Dedifferentiated amniotic fluid mesenchymal stem cell (primary cell): ENCODE measurements around the gene IL37.
"Not testable (repeated sequence)": the region's sequence is repeated elsewhere in the genome, so short reads cannot be mapped to it uniquely, and the experiment has no call there.

Experiments
- DNase-seq: peaks from one replicate; pipeline ENCODE4 v3.0.0-alpha.2; 2016; ENCODE audit errors: extremely low spot score

The IL37 gene

GRCh38 chr2:112889976-112890375 lies 21.0 kb upstream of the IL37 start:
- no peak for DNase-seq

DNA sequence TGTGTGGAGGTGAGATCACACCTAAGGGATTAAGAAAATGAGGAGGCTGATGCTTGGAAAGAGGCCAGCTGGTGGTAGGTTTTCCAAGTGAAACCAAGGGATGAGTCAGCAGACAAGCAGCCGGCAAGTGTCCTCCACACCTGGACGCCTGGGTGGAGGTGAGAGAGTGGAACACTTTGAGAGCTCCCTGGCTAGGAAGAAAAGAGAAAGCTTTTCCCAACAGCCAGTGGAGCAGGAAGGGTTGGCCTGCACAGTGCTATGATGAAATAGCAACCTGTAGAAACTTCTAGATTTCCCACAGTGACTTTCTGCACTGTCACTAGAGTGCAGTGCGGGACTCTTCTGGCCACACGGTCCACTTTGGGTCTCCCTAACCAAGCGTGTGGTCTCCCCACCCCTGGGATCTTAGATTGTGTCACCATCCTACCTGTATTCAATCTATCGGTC lies 19.6 kb upstream of the IL37 start:
- DNase-seq, result no peak

DNA sequence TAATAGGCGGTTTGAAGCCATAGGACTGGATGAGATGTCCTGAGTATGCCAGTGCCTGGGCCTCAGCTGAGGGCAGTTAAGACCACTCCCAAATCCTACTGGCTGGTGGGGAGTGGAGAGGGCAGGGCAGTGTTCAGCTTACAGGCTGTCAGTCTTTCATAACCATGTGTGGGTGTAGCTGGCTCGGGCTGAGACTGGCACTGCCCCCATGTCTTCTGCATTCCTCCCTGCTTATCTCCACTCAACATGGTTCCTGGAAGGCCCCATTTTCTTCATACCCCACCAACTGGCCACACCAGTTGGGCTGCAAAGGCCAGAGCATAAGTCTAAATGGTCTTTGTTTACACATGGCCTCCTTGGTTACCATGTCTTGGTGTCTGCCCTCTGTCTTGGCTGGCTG lies 17.2 kb upstream of the IL37 start:
- DNase-seq, result no peak

DNA sequence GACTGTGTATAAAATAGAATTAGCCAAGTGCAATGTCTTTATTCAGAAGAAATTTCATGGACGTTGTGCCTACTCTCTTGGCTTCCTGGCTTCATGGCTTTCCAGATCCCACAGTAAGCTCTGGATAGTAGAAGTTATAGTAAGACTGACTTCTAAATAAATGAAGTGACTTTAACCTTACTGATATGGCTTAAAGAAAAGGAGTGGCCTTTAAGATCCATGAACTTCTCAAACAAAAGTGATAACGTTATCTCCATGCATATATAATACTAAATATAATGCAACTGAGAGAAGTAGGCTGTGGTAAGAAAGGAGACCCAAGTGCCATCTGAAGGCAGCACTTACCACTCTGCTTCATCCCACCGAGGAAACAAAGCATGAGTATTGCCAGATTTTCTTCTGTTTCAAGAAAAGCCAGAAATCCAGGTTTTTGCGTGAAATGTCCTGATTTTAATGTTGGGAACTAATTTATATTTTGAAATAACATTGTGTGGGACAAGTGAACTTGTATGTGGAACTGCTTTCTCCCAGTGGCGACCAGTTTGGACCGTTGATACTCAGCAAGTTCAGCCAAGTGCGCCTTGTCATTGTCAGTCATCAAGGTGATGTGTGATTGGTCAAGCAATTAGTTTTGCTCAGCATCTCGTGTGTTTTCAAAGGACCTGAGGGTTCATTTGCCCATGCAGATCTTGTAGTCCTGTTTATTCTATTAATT lies 13.9 kb upstream of the IL37 start:
- no peak for DNase-seq

DNA sequence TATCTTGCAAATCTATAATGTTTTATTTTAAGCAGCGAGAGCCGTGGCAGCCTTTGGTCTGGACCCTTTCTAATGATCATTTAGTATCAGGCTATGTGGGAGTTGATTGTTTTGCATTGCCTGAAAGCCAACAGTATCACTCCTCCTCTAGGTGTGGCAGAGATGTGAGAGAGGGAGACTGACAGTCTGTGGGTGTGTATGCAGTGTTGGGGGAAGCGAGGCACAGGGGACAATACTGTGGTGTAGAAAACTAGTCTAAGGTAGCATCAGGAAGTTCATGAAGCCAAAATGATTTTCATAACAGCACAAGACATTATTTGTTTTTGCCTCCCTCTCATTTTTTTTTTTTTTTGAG lies 13.4 kb upstream of the IL37 start:
- no peak for DNase-seq

DNA sequence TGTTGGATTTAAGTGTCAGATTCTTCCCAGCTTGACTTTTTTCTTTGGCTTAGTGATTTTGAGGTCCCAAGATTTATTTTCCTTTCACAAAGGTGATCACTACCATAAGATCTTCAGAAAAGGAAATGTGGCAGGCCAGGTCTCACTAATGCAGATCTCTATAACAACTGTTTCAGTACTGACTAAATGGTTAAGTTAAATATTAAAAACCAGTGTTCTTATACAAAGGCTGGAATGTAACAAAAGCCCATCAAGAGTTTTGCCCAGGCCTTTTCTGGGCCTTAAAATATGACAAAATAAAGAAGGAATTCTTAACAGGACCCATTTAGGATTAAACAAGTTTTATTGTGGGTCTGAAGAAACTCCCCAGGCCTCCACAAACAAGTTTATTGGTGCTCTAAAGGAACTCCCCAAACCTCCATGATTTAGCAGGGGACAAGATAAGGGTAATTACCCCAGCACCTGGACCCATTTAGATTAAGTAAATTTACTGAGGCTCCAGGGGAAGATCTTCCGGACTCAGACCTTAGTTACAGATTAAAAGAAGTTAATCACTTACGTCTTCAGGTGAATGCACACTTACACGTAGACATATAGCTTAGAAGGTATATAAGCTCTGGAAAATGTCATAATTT lies 9.4 kb upstream of the IL37 start:
- DNase-seq, result not testable (repeated sequence)

DNA sequence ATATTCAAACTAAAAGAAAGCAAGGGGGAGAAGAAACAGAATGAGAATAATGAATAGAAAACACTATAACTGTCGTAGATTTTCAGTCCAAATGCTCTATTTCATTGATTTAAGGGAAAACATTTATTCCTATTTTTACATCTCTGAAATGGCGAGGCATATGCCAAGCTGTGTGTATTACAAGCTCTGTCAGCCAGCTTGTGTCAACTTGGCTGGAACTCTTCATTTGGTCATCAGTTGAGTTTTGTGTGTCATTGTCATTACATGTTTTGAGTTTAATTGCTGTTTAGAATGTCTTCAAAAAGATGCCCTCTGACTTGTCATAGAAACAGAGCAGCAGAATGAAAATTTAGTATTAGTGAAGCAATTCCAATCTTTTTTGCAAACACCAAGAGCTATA lies 8.1 kb upstream of the IL37 start:
- no peak for DNase-seq

GRCh38 chr2:112904883-112905282 lies 6.1 kb upstream of the IL37 start:
- DNase-seq, result no peak

DNA sequence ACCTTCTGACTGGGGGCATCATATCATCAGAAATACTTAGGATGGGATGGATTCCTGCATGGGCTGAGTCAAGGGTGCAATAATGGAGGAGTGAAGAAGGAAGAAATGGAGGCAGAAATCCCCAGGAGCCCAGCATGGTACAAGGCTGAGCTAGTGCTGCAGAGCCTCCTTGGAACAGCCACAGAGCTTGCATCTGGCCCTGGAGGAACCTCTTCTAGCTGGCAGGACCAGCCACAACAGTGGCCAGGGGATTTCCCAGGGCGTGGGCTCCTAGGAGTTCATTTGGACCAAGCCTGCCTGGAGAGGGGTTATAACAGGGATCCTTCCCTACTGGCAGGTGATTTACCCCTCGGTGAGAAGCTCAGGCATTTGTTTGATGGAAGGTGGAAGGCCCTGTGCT lies 4.7 kb upstream of the IL37 start:
- DNase-seq, result no peak

DNA sequence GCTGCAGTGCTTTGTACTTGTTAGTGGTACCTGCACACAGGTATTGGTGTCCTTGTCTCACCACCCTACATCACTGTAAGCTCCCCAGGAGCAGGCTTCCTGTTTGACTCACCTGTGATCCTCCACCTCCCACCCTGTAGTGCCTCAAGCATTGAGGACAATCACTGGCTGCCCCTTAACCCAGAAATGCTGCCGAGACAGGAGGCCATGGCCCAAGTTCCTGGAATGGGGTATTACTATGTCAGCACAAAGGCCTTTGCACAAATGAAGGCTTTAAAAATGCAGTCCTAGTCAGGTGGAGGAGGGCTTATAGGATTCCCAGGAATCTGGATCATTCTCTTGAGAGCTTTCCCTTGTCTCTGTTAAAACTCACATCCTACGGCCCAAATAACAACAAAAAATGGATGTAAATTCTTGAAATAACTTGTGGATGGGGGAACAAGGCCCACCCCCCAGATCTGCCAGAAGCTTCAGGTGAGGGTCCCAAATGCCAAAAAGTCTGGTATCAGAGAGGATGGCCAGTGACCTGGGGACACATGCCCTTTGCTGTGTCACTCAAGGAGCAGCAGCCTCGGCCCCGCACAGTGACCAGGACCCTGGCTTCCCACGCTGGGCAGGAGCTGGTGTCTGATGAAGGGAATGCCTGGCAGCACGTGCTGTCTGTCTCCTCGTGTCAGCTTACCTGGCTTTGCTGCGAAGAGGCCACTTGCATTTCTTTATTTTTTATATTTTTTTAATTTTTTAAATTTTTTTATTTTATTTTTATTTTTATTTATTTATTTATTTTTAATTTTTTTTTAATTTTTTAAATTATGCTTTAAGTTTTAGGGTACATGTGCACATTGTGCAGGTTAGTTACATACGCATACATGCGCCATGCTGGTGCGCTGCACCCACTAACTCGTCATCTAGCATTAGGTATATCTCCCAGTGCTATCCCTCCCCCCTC lies 3.7 kb upstream of the IL37 start:
- no peak for DNase-seq

DNA sequence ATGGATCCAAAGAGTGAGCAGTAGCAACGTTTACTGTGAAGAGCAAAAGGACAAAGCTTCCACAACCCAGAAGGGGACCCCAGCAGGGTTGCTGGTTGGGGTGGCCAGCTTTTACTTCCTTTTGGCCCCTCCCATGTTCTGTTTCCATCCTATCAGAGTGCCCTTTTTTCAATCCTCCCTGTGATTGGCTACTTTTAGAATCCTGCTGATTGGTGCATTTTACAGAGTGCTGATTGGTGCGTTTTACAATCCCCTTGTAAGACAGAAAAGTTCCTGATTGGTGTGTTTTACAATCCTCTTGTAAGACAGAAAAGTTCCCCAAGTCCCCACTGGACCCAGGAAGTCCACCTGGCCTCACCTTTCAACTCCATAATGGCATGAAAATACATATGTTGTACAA lies 2.4 kb upstream of the IL37 start:
- DNase-seq, result not testable (repeated sequence)

GRCh38 chr2:112910219-112910618 lies 746 bp upstream of the IL37 start:
- no peak for DNase-seq

DNA sequence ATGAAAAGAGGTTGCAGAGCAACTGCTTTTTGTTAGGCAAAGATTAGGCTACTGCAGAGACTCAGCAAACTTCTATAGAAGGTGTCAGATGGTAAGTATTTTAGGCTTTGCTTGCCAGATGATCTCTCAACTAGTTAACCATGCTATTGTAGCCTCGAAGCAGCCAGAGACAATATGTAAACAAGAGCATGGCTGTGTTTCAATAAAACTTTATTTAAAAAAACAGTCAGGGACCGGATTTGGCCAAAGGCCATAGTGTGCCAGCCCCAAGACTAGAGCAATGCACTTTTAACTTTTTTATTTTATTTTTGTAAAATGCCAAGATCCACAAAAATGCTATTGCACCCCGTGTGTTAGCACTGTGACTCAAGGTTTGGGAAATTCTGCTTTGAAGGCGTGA lies 1.4 kb downstream of the IL37 start:
- no peak for DNase-seq

DNA sequence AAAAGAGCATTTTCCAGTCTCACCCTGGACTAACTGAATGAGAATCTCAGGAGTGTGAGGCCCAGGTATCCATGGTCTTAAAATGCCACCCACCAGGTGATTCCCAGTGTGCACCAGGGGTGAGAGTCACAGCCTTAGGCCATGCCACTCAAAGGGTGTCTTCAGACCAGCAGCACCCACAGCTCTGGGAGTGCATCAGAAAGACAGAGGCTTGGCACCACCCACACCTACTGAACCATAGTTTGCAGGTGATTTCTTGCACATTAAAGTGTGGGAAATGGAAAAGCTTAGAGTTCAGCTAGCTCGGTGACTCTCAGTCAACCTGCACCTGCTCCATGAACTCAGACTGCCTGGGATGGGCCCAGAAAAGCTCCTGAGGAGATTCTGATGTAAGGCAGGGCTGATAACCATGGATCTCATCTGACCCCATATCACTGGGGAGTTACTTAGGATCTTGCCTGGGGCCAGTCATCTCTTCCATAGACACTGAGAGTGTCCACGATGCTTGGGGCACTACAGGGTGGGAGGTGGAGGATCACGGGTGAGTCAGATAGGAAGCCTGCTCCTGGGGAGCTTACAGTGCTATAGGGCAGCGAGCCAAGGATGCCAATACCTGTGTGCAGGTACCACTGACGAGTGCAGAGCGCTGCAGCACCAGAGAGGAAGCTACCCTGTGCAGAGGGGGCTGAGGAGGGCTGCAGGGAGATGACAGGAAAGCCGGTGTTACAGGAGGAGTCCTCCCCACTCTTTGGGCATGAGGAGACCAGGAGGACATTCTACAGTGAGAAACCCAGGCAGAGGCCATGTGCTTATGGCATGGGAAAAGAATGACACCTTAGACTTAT lies 4.6 kb downstream of the IL37 start:
- DNase-seq, result no peak

DNA sequence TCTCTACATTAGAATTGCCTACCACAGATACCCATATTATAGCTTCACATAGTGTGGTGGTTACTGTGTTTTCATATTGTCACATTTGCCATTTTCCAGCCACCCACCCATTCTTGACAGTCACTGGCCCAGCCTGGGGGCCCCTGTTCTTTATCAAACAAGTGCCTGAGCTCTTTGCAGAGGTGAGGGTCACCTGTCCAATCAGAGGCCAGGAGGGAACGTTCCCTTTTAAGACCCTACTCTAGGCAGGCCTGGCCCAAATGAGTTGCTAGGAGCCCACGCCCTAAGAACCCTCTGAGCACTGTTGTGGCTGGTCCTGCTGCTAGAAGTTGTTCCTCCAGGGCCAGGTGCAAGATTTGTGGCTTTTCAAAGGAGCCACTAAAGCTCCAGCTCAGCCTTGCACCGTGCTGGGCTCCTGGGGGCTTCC lies 5.2 kb downstream of the IL37 start:
- no peak for DNase-seq

GRCh38 chr2:112916625-112917247 lies 5.8 kb downstream of the IL37 start:
- no peak for DNase-seq

GRCh38 chr2:112917856-112918255 lies 6.9 kb downstream of the IL37 start:
- no peak for DNase-seq

DNA sequence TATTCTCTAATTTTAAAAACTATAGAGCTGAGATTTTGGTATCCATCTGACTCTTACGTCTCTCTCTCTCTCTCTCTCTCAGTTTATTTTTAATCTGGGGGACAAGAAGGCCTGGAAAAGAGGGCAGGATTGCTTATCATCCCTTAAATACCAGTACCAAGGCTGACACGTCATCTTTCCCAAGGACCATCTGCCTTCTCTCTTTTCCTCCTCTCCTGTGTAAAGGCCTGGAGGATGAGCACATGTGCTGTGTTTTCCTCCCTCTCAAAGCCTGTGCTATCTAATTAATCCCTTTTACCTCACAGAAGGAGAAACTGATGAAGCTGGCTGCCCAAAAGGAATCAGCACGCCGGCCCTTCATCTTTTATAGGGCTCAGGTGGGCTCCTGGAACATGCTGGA lies 7.3 kb downstream of the IL37 start:
- DNase-seq, result no peak

- DNase-seq, result no peak
Observed at GRCh38 chr2:112919086-112919485, 8.1 kb downstream of the IL37 start.

DNA sequence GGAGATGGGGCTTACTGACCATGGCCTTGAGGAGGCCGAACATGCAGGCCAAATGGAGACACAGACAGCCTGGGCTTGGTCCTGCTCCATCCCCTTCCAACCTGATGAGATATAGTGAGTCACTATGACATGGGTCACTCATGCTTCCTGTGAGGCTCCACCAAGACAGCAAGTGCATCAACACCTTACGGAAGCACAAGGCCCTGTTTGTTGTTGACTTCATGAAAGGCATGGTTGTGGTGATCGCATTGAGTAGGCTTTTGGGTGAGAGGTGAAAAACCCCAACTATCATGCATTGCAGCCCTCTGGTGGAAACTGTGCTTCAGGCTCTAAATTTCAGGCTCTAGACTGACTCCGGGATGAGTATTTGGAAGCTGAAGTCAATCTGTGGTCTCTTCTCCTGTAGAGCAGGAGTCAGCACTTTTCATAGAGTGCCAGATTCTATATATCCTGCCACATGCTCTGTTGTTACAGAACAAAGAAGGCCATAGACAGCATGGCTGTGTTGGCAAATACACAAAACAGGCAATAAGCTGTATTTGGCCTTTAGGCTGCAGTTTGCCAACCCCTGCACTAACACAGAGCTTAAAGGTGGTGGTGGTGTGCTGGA lies 10.1 kb downstream of the IL37 start:
- DNase-seq, result no peak

DNA sequence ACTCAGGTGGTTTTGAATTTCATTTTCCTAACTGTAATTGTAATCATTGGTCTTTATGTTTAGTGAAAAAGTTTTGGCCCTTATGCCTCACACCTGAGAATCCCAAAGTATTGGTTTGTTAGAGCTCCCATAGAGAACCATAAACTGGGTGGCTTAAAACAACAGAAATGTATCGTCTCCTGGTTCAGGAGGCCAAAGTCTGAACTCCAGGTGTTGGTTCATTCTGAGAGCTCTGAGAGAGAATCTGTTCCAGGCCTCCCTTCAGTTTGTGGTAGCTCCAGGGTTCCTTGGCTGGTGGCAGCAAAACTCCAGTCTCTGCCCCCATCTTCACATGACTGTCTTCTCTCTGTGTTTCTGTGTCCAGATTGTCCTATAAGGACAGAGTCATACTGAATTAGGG lies 11.0 kb downstream of the IL37 start:
- DNase-seq, result no peak
